GM18951 (cell line): ENCODE results near the gene DUXB.

ENCODE experiments used
- POLR2A ChIP-seq: IDR thresholded peaks from 4 replicates; pipeline ENCODE4 v1.6.1; 2011; ENCODE audit warnings: mild to moderate bottlenecking; ENCODE audit not compliant: insufficient read length, insufficient read depth; ENCODE audit errors: extremely low read depth
- in situ Hi-C: fragments of 300-500 bp; cut with MboI; formaldehyde crosslinking; loops from one replicate; pipeline ENCODE4 v1.12.0; 2022; ENCODE audit warnings: low sequenced_read_pairs, mixed read lengths, inconsistent platforms; ENCODE audit not compliant: unreplicated experiment

The DUXB gene

GRCh38 chr16:75701361-75701760, at the start of gene DUXB:
DUXB (minus strand) TSS chr16:75701461; CDS start chr16:75701418, 43 bp downstream.
- TF ChIP-seq POLR2A: no peak
- in situ Hi-C loops: no loop called here

- no peak for TF ChIP-seq POLR2A
- in situ Hi-C loops: loop anchor here (25.0 kb wide), 1 partner anchor 563 kb away; no protein-coding TSS in a partner anchor
These were observed 49.3 kb upstream of the DUXB start for GRCh38 chr16:75750528-75750927.

- in situ Hi-C loops: no loop called here
These were observed 45.1 kb upstream of the DUXB start for GRCh38 chr16:75746359-75746758.

GRCh38 chr16:75745823-75746222, 44.6 kb upstream of the DUXB start:
- no peak for TF ChIP-seq POLR2A
- in situ Hi-C loops: no loop called here

More at GRCh38 chr16:75746359-75746758, 45.1 kb upstream of the DUXB start:
- no peak for TF ChIP-seq POLR2A

- in situ Hi-C loops: no loop called here
- TF ChIP-seq POLR2A: no peak
These were observed 44.0 kb upstream of the DUXB start for GRCh38 chr16:75745242-75745641.

- in situ Hi-C loops: no loop called here
- TF ChIP-seq POLR2A: no peak
These were observed 41.3 kb upstream of the DUXB start for GRCh38 chr16:75742424-75743047.

GRCh38 chr16:75733305-75734211, 32.3 kb upstream of the DUXB start:
- TF ChIP-seq POLR2A: no peak
- in situ Hi-C loops: no loop called here

- in situ Hi-C loops: no loop called here
- no peak for TF ChIP-seq POLR2A
These were observed 31.6 kb upstream of the DUXB start for GRCh38 chr16:75732871-75733270.

- TF ChIP-seq POLR2A: no peak
- in situ Hi-C loops: no loop called here
These were observed 26.0 kb upstream of the DUXB start for GRCh38 chr16:75727221-75727620.

DNA sequence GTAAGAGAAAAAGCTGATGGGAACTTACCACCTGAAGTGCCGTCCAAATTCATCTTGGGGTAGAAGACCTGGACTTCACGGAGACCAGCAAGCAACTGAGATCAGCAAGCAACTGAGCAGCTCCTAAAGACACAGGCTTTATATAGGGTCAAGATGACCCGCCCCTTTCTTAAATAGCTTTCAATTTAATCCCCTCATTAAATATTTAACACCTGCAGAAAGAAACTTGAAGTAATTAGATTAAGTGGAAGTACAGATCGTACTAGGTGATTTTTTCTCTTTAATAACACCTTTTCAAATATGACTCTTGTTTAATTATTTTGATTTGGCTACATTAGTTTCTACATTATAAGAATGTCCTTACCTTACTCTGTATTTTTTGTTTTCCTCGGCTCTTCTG, 25.1 kb upstream of the DUXB start, which contains the start of gene CPHXL:
Gene CPHXL, minus strand, starts transcription at position 101 of the 400 bp plus-strand sequence. Its CDS starts 48 bp downstream, at position 53.
- TF ChIP-seq POLR2A: no peak
- in situ Hi-C loops: no loop called here

DNA sequence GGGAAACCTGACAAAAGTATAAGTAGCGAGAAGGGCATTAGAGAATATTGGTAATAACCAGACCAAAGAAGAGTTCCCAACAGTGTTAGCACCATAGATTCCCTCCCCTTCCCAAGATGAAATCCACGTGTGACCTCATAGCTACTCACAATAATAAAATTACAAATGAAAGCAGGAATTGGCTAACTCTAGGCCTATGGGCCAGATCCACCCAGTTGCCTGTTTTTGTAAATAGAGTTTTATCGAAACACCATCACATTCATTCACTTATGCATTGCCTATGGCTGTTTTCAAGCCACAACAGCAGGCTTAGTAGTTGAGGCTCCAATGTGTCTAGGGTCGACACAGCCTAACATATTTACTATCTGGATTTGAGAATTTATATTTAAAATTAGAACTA, 17.2 kb upstream of the DUXB start:
- in situ Hi-C loops: no loop called here
- TF ChIP-seq POLR2A: no peak

DNA sequence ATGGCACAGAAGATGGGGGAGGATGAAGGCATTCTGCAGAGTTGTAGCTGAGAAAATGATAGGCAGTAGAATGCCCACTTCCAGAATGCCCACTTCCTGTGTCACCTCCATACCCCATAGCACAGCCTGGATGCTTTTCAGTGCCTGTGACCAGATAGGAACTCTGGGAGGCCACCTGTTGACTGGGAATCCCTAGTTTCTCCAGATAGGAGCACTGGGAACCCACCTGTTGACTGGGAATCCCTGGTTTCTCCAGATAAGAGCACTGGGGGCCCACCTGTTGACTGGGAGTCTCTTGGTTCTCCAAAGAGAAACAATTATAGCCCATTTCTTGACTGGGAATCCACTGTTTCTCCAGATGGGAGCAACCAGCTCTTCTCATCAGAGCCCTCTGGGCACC, 13.4 kb upstream of the DUXB start:
- in situ Hi-C loops: no loop called here
- TF ChIP-seq POLR2A: no peak

DNA sequence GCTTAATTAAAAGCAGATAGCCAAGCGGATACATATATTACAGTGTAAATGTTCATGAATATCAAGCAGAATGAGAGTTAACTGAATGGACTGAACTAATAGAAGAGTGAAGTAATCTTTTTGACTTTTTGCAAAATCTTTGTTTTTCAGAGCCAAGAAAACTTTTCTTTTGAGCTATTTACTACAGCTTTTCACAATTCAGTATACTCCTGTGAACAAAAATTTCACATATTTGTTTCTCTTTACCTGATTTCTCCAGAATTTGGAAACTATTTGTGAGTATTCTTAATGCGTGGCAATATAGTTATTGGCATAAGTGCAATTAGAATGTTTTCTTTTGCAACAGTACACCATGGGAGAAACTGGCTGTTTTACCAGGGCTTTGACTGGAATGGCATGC, 9.1 kb upstream of the DUXB start:
- no peak for TF ChIP-seq POLR2A
- in situ Hi-C loops: no loop called here

- TF ChIP-seq POLR2A: no peak
- in situ Hi-C loops: no loop called here
These were observed 2.0 kb upstream of the DUXB start for GRCh38 chr16:75703306-75703705.
